Small intestine (tissue), 7 donors: Measurements from ENCODE around the gene PHTF2. TPM values are rescaled to one million over a fixed set of nuclear protein-coding genes. Genes with fewer than 3 reads are reported as not detected.

Experiments used
- DNase-seq, 2 donors: peaks; one replicate each; pipeline versions ENCODE4 v3.0.0 to v3.0.0-alpha.2; 2013
- FAIRE-seq: peaks from 2 replicates; lab custom pipeline; 2012; peaks lifted over from hg19 to GRCh38; lab: Jason Lieb, UNC
- H3K27ac ChIP-seq, 3 donors: one replicate each; pipeline ENCODE4 v1.5.1; 2013; ENCODE audit warnings: low read length in 2 of 3, mild to moderate bottlenecking in 2 of 3, control low read depth in 1 of 3, inconsistent platforms in 1 of 3, low read depth in 1 of 3, moderate library complexity in 1 of 3
- H3K27me3 ChIP-seq, 3 donors: one replicate each; pipeline ENCODE4 v1.6.1; 2013; ENCODE audit warnings: low read length in 3 of 3, inconsistent platforms in 1 of 3; ENCODE audit not compliant: control insufficient read depth in 3 of 3, insufficient read depth in 3 of 3
- H3K36me3 ChIP-seq, 3 donors: one replicate each; pipeline ENCODE4 v1.6.1; 2013; ENCODE audit warnings: low read length in 3 of 3, inconsistent platforms in 1 of 3, low read depth in 1 of 3, mild to moderate bottlenecking in 1 of 3, moderate library complexity in 1 of 3; ENCODE audit not compliant: control insufficient read depth in 3 of 3, insufficient read depth in 2 of 3
- H3K4me1 ChIP-seq, 3 donors: one replicate each; pipeline ENCODE4 v1.6.1; 2013; ENCODE audit warnings: low read length in 2 of 3, inconsistent platforms in 1 of 3, low read depth in 1 of 3, mild to moderate bottlenecking in 1 of 3, moderate library complexity in 1 of 3; ENCODE audit not compliant: control insufficient read depth in 3 of 3, insufficient read depth in 2 of 3
- H3K4me3 ChIP-seq, 3 donors: one replicate each; pipeline ENCODE4 v1.5.1; 2013; ENCODE audit warnings: low read length in 3 of 3, control low read depth in 1 of 3, inconsistent platforms in 1 of 3, low read depth in 1 of 3, mild to moderate bottlenecking in 1 of 3, moderate library complexity in 1 of 3
- H3K9me3 ChIP-seq, 2 donors: one replicate each; pipeline ENCODE4 v1.6.1; 2013; ENCODE audit warnings: low read depth in 1 of 2, low read length in 1 of 2; ENCODE audit not compliant: control insufficient read depth in 2 of 2, insufficient read depth in 1 of 2
- WGBS, 3 donors: extraction: QIAGEN DNeasy Blood & Tissue Kit; methylation state at CpG; one replicate each; pipeline ENCODE4 v1.1.7; 2013; 5-methylcytosine and 5-hydroxymethylcytosine counted together
- polyA plus RNA-seq, 4 donors: library from polyadenylated mRNA; stranded (reverse) in 3 of 4; unstranded in 1 of 4; fragments of 200-250 nt in 3 of 4; fragments of 120-200 nt in 1 of 4; gene quantifications; one replicate each; pipeline versions ENCODE4 v1.2.1 to v1.2.3, GENCODE V29; 2013
- donor health status: healthy with polysubstance abuse.
- donor health status: control.
- donor health status: control.
- donor health status: Bipolar disorder and iron deficiency.
- donor health status: healthy.

PHTF2 gene
- polyA plus RNA-seq, 4 donors: 1.8 to 10.1 (median 2.7) TPM

GRCh38 chr7:77824636-77825035, 26.1 kb downstream of the PHTF2 start:
- 93 to 97% (median 95%) methylated on average over 5 of the region's 5 CpGs for WGBS, 3 donors
- H3K4me3 ChIP-seq: no peak overlapping the region
- no peak for FAIRE-seq
- H3K27me3 ChIP-seq: no peaks in the 10 kb centered on the region
- H3K4me1 ChIP-seq: no peaks in the 10 kb centered on the region
- no peak overlapping the region for H3K27ac ChIP-seq
- H3K9me3 ChIP-seq: peaks cover 7 to 46% of the 10 kb centered on the region in 2 donors
- no peak for DNase-seq
- H3K36me3 ChIP-seq: peaks cover 0 to 9% (median 2%) of the 10 kb centered on the region in 3 donors

- no peak overlapping the region for H3K4me3 ChIP-seq
- DNase-seq: no peak
- WGBS, 3 donors: 93 to 97% (median 94%) methylated on average over 3 of the region's 3 CpGs
- no peak overlapping the region for H3K27ac ChIP-seq
- H3K36me3 ChIP-seq: peaks cover 0 to 9% (median 2%) of the 10 kb centered on the region in 3 donors
- H3K9me3 ChIP-seq: peaks cover 7 to 41% of the 10 kb centered on the region in 2 donors
- FAIRE-seq: no peak
- H3K27me3 ChIP-seq: no peaks in the 10 kb centered on the region
- no peaks in the 10 kb centered on the region for H3K4me1 ChIP-seq
Measured at GRCh38 chr7:77825131-77825530, 26.6 kb downstream of the PHTF2 start.

GRCh38 chr7:77826300-77826699, 27.7 kb downstream of the PHTF2 start:
- 85 to 98% (median 93%) methylated on average over 2 of the region's 2 CpGs for WGBS, 3 donors
- Histone ChIP-seq H3K36me3 (peaks cover 0 to 8% (median 2%) of the 10 kb centered on the region in 3 donors), H3K4me3 (no peak overlapping the region), H3K27me3 (no peaks in the 10 kb centered on the region), H3K9me3 (peaks cover 7 to 33% of the 10 kb centered on the region in 2 donors), H3K27ac (no peak overlapping the region), H3K4me1 (no peaks in the 10 kb centered on the region)
- no peak for DNase-seq
- no peak for FAIRE-seq

GRCh38 chr7:77827999-77828398, 29.4 kb downstream of the PHTF2 start:
- 44 to 54% (median 52%) methylated on average over 2 of the region's 2 CpGs for WGBS, 3 donors
- H3K4me1 ChIP-seq: no peaks in the 10 kb centered on the region
- no peak overlapping the region for H3K27ac ChIP-seq
- DNase-seq (no peak), FAIRE-seq (no peak)
- H3K9me3 ChIP-seq: peaks cover 0 to 19% of the 10 kb centered on the region in 2 donors
- no peaks in the 10 kb centered on the region for H3K27me3 ChIP-seq
- no peaks in the 10 kb centered on the region for H3K36me3 ChIP-seq
- no peak overlapping the region for H3K4me3 ChIP-seq

GRCh38 chr7:77830649-77831355, 32.2 kb downstream of the PHTF2 start:
- peaks cover 0 to 9% (median 3%) of the 10 kb centered on the region in 3 donors for H3K4me1 ChIP-seq
- DNase-seq: no peak
- 88 to 94% (median 92%) methylated on average over 8 of the region's 8 CpGs for WGBS, 3 donors
- FAIRE-seq: no peak
- no peaks in the 10 kb centered on the region for H3K27me3 ChIP-seq
- no peaks in the 10 kb centered on the region for H3K36me3 ChIP-seq
- H3K9me3 ChIP-seq: peaks cover 0 to 4% of the 10 kb centered on the region in 2 donors
- H3K4me3 ChIP-seq: peak overlapping the region in 1 of 3 donors; percentile 5
- no peak overlapping the region for H3K27ac ChIP-seq

GRCh38 chr7:77831481-77831880, 32.9 kb downstream of the PHTF2 start:
- DNase-seq (no peak), FAIRE-seq (no peak)
- no peaks in the 10 kb centered on the region for H3K36me3 ChIP-seq
- 90 to 94% (median 92%) methylated on average over 7 of the region's 7 CpGs for WGBS, 3 donors
- peak overlapping the region in 1 of 3 donors; percentile 18 for H3K27ac ChIP-seq
- H3K4me1 ChIP-seq: peaks cover 0 to 9% (median 3%) of the 10 kb centered on the region in 3 donors
- peaks cover 0 to 1% of the 10 kb centered on the region in 2 donors for H3K9me3 ChIP-seq
- no peaks in the 10 kb centered on the region for H3K27me3 ChIP-seq
- no peak overlapping the region for H3K4me3 ChIP-seq

- DNase-seq (no peak), FAIRE-seq (no peak)
- WGBS, 3 donors: 85 to 88% (median 85%) methylated on average over 1 of the region's 1 CpG
- Histone ChIP-seq H3K27me3 (no peaks in the 10 kb centered on the region), H3K9me3 (no peaks in the 10 kb centered on the region), H3K36me3 (no peaks in the 10 kb centered on the region), H3K4me3 (no peak overlapping the region), H3K4me1 (peaks cover 0 to 9% (median 3%) of the 10 kb centered on the region in 3 donors), H3K27ac (no peak overlapping the region)
Measured at GRCh38 chr7:77831953-77832352, 33.4 kb downstream of the PHTF2 start.

- Histone ChIP-seq H3K4me3 (no peak overlapping the region), H3K27ac (no peak overlapping the region), H3K4me1 (peaks cover 3 to 9% (median 3%) of the 10 kb centered on the region in 3 donors), H3K9me3 (no peaks in the 10 kb centered on the region), H3K27me3 (no peaks in the 10 kb centered on the region), H3K36me3 (no peaks in the 10 kb centered on the region)
- DNase-seq (no peak), FAIRE-seq (no peak)
- 98 to 100% (median 100%) methylated on average over 1 of the region's 1 CpG for WGBS, 3 donors
Measured at GRCh38 chr7:77833136-77833535, 34.6 kb downstream of the PHTF2 start.
